HG02870 (cell line): Measurements from ENCODE around the gene ASIC3.

Experiments used
- ATAC-seq: cut with Tn5 transposase; IDR thresholded peaks from one replicate; pipeline ENCODE4 v1.9.1; 2021; ENCODE audit warnings: mild to moderate bottlenecking, moderate library complexity; ENCODE audit not compliant: unreplicated experiment

The ASIC3 gene

GRCh38 chr7:151083071-151083823, 34.9 kb downstream of the ASIC3 start, which contains the start of gene TMUB1:
TSS of gene TMUB1 (minus strand) at chr7:151083493. CDS start at chr7:151082563, 930 bp downstream.
- peak; percentile 42 for ATAC-seq

GRCh38 chr7:151083824-151084160, 35.5 kb downstream of the ASIC3 start:
- ATAC-seq, result no peak

GRCh38 chr7:151085329-151085690, 37.0 kb downstream of the ASIC3 start:
- ATAC-seq, result no peak

GRCh38 chr7:151085691-151086620, 37.6 kb downstream of the ASIC3 start, which contains the start of gene AGAP3:
TSS of gene AGAP3 (plus strand) at chr7:151086475. CDS start at chr7:151086742, 267 bp downstream.
- peak; percentile 37 for ATAC-seq

GRCh38 chr7:151086802-151087244, 38.5 kb downstream of the ASIC3 start:
- ATAC-seq, result no peak

GRCh38 chr7:151087245-151088018, 39.1 kb downstream of the ASIC3 start:
- ATAC-seq, result no peak

- no peak for ATAC-seq
Measured at GRCh38 chr7:151088019-151088855, 39.9 kb downstream of the ASIC3 start.

GRCh38 chr7:151088856-151089699, 40.7 kb downstream of the ASIC3 start:
- ATAC-seq, result no peak

GRCh38 chr7:151089893-151090730, 41.8 kb downstream of the ASIC3 start:
- ATAC-seq, result no peak

- ATAC-seq, result no peak
Measured at GRCh38 chr7:151091003-151091402, 42.7 kb downstream of the ASIC3 start.

GRCh38 chr7:151091431-151091830, 43.1 kb downstream of the ASIC3 start:
- ATAC-seq, result no peak

- no peak for ATAC-seq
Measured at GRCh38 chr7:151091988-151092387, 43.7 kb downstream of the ASIC3 start.

GRCh38 chr7:151093748-151094147, 45.4 kb downstream of the ASIC3 start:
- no peak for ATAC-seq

GRCh38 chr7:151094675-151095074, 46.3 kb downstream of the ASIC3 start:
- ATAC-seq, result no peak

GRCh38 chr7:151095123-151095797, 46.9 kb downstream of the ASIC3 start:
- no peak for ATAC-seq

GRCh38 chr7:151095828-151096475, 47.6 kb downstream of the ASIC3 start:
- ATAC-seq, result no peak

- ATAC-seq, result no peak
Measured at GRCh38 chr7:151099486-151100211, 51.3 kb downstream of the ASIC3 start.
